HL-60 (cell line): ENCODE data around the gene TMEM208.

Experiments used
- SPI1 ChIP-seq: IDR thresholded peaks from 2 replicates; pipeline ENCODE4 v1.6.1; 2012; ENCODE audit warnings: low read depth, mild to moderate bottlenecking, borderline replicate concordance
- TF ChIP-seq, protein P1 (sequence below): IDR thresholded peaks from one replicate; pipeline ENCODE4 v1.5.1; 2011; ENCODE audit warnings: low read length, control low read depth, inconsistent platforms; ENCODE audit not compliant: insufficient read depth

DNA sequence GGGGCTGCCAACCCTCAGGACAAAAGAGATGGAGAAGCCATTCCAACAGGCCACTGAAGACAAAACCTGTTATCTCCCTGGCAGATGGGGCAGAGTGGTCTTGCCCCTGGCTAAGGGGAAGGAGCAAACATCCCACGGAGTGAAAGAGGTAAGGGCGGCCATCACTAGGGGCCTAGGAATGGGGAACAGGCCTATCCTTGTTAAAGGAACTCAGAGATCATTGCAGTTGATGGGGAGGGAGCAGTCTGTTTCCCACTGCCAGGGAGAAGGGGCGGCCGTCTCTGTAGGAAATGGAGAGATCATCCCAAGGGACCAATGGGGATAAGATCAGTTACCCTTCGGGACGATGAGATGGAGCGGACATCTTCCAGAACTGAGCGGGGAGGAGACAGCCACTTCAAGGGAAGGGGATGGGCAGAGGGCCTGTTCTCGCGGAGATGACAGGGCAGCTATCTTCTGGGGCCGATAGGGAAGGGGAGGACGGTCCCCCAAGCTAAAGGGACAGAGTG, 581 bp upstream of the TMEM208 start:
- no peak for TF ChIP-seq SPI1
- TF ChIP-seq, protein P1, sequence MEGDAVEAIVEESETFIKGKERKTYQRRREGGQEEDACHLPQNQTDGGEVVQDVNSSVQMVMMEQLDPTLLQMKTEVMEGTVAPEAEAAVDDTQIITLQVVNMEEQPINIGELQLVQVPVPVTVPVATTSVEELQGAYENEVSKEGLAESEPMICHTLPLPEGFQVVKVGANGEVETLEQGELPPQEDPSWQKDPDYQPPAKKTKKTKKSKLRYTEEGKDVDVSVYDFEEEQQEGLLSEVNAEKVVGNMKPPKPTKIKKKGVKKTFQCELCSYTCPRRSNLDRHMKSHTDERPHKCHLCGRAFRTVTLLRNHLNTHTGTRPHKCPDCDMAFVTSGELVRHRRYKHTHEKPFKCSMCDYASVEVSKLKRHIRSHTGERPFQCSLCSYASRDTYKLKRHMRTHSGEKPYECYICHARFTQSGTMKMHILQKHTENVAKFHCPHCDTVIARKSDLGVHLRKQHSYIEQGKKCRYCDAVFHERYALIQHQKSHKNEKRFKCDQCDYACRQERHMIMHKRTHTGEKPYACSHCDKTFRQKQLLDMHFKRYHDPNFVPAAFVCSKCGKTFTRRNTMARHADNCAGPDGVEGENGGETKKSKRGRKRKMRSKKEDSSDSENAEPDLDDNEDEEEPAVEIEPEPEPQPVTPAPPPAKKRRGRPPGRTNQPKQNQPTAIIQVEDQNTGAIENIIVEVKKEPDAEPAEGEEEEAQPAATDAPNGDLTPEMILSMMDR, result no peak
